HG03280 (cell line): Measurements from ENCODE around the gene COL13A1.

Experiments
- ATAC-seq: cut with Tn5 transposase; IDR thresholded peaks from one replicate; pipeline ENCODE4 v1.9.1; 2021; ENCODE audit warnings: mild to moderate bottlenecking, moderate library complexity; ENCODE audit not compliant: unreplicated experiment

The COL13A1 gene

DNA sequence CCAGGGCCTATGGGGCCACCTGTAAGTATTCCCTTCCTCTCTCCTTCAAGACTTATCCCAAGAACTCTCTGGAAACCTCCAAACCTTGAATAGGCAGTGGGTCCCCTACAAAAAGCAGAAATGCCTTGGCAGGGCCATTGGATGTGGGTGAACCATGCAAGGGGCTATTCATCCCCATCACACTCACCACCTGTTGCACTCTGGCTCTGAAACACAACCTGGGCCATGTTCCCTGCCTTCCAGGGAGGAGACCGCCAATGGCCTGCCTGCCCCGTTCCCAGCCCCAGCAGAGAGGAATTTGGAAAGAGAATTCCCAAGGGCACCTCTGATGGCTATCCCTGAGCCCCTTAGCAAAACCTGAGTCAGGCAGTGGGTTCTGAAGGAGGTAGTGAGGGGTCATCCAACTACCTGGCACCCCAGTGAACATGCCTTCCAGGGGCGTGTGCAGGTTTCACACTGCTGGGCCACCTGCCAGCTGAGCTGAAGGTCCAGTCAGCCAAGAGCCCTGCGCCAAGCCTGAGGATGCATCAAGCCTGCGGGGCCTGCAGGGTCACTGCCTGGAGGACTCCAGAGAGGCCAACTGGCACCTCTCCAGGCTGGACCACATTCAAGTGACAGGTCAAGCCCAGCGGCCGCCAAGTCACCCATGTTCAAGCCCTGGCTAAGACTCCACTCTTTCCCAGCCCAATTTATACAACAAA lies 101.3 kb downstream of the COL13A1 start:
- no peak for ATAC-seq

DNA sequence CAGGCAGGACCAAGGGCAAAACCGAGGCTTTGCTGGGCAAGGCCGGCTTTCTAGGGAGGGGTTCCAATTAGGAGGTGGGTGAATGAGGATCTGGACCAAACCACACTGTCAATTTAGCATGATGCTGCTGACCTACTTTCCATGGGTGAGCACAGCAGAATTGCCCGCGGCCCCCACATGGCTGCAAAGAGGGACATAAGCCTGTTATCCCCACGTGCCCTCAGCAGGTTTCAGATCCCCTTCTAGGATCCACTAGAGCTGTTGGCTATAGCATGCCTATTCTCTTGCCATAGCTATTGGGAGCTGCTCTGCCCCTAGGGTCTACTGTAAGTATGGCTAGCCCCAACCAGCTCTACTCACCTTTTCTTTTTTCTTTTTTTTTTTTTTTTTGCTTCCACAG lies 102.8 kb downstream of the COL13A1 start:
- ATAC-seq = no peak

DNA sequence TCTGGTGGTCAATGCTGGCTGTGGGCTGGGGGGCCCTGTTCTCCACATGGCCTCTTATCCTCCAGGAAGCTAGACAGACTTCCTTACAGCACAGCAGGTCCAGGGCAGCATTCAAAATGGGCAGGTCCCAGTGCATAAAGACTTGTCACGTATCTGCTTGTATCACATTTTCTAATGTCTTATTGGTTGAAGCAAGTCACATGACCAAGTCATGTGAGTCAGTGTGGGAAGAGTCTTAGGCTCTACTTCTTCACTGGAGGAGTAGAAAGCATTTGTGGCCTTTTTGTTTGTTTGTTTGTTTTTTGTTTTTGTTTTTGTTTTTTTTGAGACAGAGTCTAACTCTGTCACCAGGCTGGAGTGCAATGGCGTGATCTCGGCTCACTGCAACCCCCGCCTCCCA lies 104.7 kb downstream of the COL13A1 start:
- ATAC-seq = no peak

DNA sequence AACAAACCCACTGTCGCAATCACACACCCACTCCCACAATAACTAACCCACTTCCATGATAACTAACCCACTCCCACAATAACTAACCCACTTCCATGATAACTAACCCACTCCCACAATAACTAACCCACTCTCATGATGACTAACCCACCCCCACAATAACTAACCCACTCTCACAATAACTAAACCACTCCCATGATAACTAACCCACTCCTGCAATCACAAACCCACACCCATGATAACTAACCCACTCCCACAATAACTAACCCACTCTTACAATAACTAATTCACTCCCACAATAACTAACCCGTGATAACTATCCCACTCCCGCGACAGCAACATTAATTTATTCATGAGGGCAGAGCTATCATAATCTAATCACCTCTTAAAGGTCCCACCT lies 105.8 kb downstream of the COL13A1 start:
- ATAC-seq = no peak

DNA sequence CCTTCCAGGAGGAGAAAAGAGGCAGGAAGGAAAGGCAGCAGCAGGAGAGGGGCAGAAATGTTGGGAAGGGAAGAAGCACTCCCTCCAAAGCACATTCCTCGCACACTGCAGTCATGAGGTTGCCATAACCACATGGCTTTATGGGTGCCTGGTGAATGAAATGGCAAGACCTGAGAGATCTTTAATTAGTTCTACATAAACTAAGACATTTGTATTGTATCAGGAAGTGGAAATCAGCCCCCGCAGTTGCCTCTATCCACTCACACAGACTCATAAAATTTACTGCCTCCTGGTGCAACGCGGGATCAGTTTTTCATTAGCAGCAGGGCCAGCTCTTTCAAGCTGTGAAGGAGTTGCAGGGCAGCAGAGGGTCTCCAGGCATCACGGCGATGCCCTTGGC lies 106.4 kb downstream of the COL13A1 start:
- no peak for ATAC-seq

DNA sequence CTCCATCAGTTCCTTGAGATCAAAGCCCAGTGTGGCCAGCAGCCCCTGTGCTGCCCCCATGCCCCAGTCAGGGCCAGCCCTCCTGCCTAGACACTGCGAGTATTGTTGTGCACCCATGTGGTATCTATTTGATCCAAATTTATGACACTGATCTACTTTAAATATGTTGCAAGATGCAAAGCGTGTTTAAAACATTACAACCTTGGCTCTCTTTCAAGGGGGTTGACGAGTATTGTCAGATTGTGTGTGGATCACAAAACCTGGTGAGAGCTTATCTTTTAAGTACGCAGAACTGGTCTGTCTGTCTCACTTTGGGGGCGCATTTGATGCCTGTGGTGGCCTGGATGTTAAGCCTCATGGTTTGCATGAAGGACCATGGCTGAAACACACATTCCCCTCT lies 108.9 kb downstream of the COL13A1 start:
- no peak for ATAC-seq

DNA sequence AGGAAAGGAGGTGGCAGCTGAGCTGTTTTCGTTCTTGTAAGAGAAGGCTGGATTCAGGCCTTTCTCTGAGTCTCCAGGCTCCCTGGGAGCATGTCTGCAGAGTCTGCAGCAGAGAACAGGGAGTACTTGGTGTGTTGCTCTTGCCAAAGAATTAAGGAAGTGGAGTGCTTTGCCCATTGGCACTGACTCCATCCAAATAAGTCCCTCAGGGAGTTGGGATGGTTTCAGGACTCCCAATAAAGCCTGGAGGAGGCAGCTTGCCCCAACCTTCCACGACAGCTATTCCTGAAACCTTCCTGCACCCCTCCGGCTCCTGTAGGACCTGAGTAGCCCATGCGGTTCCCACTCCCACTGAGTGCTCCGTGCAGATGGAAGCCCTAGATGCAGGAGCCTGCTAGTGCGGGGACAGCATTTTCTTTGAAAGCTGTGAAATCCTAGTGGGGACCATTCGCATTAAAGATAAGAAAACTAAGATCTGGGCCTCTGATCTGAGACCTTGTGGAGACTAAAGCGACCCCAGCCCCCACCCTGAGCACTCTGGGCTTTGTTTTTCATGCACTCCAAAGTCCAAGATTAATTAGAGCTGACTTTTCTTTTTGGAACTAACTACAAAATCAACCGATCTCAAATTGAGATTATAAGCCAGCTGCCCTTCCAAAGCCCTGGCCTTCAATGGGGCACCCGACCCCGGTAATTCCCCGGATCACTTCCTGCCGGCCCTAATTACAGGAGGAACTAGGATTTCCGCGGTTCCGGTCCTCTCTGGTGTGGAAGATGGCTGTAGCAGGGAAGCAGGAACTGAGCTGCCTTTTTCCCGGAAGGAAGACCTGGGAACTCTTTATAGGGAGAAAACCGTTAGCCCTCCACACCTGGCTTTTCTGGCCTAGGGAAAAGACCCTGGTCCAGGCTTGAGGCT lies 110.2 kb downstream of the COL13A1 start:
- no peak for ATAC-seq

DNA sequence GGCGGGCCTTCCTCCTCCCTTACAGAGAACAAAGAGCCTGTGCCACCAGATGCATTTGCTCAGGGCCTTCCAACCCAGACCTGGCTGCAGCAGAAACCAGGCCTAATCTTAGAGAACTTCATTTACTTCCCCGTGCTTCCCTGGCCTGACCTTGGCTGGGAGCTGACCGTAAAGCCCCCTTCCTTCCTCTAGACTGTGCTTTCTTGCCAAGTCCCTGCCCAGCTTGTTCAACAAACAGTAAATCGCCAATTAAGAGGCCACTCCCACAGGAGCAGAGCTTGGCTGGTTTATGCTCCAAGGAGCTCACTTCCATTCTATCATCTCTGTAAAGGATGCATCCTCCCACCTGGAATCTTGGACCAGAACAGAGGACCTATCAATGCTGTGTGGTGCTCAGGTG lies 110.9 kb downstream of the COL13A1 start:
- ATAC-seq = no peak

DNA sequence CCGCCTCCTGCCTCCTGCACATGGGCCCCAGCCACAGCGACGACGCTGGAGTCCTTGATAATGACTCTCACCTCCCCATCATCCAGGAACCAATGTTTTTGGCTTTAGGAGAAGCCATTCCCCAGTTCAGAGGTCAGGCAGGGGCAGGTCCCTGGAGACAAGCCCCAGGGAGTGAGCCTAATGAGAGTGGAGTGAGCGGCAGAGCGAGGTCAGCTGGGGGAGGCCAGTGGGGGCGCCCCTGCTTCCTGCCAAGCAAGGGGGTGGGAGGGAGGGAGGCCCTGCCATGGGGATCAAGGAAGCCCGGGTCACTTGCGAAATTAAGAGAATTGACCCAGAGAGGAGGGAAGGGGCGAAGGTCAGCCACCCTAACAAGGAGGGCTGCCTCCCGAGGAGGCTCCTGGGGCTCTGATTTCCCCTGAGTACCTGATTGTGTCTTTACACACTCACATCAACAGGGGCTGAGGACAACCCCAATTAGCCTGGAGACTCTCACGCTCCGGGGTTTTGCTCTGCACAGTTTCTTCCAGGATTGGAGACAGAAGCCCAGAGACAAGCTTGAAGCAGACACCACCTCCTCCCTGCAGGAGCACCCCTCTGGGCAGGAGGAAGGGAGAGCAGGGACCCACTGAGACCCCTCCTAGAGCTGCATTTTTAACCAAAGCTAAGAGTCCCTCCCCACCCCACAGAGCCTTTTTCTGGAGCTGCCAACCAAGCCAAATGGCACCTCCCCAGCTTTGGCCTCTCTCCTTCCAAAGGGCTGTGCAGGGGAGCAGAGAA lies 112.1 kb downstream of the COL13A1 start:
- no peak for ATAC-seq

DNA sequence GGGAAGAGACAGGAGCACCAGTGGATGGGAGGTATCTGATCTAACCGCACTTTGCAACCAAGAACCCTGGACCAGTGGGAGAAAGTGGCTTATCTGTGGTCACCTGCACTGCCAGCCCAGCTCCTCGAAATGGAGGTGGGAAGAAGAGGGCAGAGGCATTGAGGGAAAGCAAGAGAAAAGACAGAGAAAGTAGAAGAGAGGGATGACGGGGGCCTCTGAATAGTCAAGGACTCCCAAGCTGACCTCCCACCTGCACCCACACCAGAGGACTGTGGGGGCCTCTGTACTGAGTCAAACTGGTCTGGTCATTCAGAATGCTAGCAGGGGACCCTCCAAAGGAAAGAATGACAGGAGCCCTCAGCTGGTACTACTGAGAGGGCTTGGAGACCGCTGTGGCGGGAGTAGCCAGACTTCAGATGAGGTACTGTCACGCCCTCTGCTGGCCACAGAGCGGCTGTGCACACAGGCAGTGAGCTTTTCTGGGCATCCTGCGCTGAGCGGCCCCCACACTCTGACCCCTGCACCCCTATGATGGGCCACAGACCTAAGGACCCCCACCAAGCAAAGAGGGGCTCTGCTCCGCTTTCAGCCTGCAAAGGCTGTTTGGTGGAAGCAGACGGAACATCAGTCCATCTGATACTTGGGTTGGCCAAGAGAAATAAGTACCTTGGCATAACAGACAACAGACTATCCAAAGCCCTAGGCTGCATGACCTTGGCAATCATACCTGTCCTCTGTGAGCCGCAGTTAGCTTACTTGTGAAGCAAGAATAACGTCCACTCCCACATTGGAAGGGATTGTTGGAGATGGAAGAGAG lies 112.9 kb downstream of the COL13A1 start:
- ATAC-seq = no peak

DNA sequence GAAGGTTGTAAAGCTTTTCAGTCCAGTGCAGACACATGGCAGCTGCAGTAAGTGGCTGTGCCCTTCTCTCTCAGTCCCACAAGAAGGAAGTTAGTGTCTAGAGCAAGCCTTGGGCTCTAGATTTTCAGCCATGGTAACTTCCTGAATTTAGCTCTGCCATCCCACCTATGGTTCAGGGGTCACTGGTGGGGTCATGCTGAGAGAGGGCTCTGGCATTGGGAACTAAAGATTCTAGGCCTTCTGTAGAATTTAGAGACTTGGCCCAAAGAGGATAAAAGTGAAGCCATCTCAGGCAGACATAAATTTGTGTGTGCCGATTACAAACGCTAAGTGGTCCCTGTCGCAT lies 113.5 kb downstream of the COL13A1 start:
- no peak for ATAC-seq

DNA sequence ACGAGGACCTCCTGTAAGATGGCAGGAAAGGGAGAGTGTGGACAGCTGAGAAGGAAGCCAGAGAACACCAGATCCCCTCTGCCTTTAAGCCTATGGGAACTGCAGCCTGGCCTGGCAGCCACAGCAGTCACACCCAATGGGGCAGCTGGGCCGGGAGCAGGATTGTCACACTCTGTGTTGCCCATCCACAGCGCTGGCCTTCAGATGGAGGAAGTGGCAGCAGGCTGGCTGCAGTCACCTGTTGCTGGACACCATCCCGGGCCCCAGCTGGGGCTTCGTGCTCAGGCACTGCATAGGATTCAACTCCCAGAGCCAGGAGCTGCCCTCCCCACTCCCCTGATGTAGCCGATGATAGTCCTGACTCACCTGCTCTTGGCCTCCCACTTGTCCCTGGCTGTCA lies 114.4 kb downstream of the COL13A1 start:
- ATAC-seq = no peak

DNA sequence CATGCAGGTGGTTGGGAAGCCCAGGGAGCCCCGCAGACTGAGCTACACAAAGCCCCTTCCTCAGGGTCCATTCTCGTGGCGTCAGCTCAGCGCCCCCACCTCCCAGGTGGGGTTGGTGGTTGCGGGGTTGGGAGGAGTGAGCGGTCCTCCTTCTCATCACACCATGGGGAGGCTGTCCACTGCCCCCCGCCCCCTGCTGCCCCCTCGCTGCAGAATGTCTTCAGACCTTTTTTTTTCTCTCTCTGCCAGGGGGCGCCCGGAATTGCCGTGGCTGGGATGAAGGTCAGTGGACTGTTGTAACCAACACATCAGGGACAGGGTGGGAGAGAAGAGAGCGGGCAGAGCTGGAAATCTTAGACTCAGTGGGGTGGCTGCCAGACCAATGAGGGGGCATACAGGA lies 116.3 kb downstream of the COL13A1 start:
- ATAC-seq = no peak

DNA sequence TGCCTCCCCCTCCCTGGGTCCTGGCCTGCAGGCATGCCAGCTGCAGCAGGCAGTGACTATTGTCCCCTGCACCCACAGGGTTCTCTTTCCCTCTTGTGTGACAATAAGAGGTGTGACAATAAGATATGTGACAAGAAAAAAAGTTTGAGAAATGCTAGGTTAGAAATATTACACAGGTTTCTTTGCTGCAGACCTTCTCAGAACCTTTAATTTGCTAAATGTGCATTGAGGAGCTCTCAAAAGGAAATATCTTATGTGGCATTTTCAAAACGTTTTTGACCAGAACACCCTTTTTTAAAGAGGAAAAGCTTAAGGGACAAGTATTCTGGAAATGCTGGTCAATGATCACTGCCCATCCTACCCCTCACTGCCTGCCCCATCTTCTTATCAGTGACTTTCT lies 117.5 kb downstream of the COL13A1 start:
- no peak for ATAC-seq

DNA sequence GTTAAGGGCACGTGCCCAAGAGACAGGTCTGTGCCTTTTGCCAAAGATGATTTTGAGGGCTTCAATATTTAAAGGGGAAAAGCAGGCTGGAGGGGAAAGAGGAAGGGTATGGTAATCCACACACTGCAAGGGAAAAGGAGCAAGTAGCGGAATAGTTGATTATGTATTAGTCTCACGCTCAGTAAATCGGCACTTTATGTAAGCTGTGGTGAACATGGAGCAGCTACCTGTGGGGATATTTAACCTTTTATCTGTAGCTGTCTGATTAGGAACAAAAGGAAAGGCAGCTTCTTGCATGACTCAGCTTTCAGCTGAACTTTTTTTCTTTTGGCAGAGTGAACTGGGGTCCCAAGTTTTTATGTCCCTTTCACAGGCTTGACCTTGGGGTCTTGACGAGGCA lies 123.4 kb downstream of the COL13A1 start:
- no peak for ATAC-seq

DNA sequence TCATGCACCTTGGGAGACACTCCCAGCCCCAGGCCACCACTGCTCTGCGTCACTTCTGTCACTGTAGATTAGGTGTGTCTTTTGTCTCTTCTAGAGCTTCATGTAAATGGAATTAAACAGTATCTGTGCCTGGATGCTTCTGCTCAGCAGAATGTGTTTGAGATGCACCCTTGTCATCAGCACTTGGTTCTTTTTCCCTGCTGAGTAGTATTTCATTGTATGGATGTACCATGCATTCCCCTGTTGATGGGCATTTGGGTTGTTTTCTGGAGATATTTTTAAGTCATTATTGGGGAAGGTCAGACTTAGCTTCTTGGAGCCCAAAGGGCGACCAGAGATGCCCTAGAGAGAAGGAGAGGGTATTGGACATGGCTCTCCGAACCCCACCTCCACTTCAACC lies 126.6 kb downstream of the COL13A1 start:
- no peak for ATAC-seq

DNA sequence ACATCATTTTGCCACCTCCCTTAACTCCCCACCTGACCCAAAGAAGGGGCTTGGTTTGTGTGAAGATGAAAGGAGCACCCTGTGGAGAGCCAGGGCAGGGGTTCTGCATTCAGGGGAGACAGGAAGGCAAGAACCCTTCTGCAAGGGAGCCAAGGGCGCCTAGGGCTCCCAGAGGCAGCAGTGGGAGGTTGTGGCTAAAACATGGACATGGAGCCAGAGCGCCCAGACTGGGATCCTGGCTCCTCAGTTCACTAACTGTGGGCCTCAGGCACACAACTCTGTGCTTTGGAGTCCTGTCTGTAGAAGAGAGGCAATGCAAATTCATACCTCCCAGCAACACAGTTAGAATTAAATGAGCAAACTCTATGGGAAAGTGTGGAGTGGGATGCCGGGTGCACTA lies 127.9 kb downstream of the COL13A1 start:
- ATAC-seq = no peak

DNA sequence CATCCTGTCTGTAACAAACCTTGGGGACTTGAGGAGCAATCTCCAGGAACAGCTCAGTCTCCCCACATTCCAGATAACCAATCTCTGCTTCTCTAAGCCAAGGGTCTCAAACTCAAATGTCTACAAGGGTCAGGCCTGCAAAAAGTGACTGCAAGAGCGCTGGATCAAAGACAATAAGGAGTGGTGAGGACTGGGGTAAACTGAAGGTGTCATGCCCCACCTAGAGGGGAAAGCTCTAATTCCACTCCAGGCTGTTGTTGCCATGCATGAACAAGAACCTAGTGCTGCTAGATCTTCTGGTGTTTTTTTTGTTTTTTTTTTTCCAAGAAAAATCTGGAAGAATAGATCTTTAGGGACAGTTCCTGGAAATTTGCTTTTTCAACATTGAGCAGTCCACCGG lies 133.1 kb downstream of the COL13A1 start:
- ATAC-seq = no peak

DNA sequence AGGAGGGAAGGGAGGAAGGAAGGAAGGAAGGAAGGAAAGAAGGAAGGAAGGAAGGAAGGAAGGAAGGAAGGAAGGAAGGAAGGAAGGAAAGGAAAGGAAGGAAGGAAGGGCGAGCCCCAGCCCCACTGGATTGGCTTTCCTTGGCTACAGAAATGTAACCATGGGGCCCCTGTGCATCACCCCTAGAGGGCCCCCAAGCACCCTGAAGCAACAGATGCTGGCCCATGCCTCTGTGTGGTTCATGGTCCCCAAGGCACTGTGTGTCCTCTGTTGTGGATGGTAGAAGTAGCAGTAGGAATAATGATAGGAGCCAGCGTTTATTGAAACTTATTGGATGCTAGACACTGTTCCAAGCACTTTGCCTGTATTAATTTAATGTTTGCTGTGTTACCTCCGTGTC lies 134.4 kb downstream of the COL13A1 start:
- no peak for ATAC-seq

DNA sequence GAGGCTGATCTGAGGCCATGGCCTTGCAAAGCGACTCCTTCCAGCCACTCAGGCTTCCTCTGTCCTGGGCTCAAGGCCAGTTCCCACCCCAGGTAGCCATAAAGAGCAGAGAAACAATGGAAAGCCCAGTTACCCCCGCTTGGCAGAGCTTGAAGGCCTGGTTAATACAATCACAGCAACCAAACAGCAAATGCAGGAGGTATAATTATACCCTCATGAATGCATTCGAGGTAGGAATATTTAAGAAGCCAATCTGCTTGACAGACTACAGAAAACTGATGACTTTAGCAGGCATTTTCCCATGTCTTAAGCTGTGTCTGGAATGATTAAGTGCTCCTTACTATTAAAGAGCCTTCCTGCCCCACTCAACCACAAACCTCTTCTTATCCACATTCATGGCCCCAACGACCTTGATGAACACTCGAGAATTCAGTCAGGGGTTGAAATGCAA lies 136.9 kb downstream of the COL13A1 start:
- no peak for ATAC-seq

DNA sequence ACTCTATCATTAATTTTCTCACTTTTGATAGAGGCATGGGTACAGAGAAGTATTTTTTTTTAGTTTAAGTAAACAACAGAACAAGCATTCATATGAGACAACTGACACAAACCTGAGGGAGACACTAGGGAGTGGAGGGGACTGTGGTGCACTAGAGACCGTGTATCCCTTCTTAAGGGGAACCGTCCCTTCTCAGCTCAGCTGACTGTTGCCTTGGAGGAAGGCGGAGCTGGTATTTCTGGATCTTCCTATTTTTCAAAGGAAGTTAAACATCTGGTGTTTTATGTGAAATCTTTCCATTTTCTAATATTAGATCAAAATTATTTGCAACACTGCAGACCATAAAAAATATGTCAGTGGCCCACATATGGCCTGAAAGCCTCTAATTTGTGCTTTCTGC lies 137.4 kb downstream of the COL13A1 start:
- ATAC-seq = no peak
